Measurements from ENCODE around the gene SLC25A1. TPM values are rescaled to one million over a fixed set of nuclear protein-coding genes. Genes with fewer than 3 reads are reported as not detected.

Gene SLC25A1
- total RNA-seq, 5 donors from 2014 or later (not counting 1 experiment from before 2014, with no cell fraction given) = 24.1 to 52.9 (median 45.7) TPM

GRCh38 chr22:19136915-19137314 lies 41.6 kb downstream of the SLC25A1 start:
- no peak overlapping the region for H3K27ac Mint-ChIP-seq
- DNase-seq (no peak), ATAC-seq (replicated peaks in 1 of 4) (no peak)
- H3K4me3 Mint-ChIP-seq = no peak overlapping the region
- no peak overlapping the region for H3K27ac ChIP-seq (ENCODE audit: low read length)
- peaks cover 39% of the 10 kb centered on the region for H3K36me3 Mint-ChIP-seq
- no peaks in the 10 kb centered on the region for H3K9me3 ChIP-seq
- peaks cover 43 to 77% of the 10 kb centered on the region in 2 donors for H3K36me3 ChIP-seq (ENCODE audit: control insufficient read depth in 2 of 2, extremely low read depth in 1 of 2, insufficient read depth in 1 of 2, low read length in 1 of 2)
- no peak overlapping the region for H3K4me3 ChIP-seq (ENCODE audit: control insufficient read depth in 1 of 2, extremely low read depth in 1 of 2, low read length in 1 of 2)
- H3K27me3 Mint-ChIP-seq = no peaks in the 10 kb centered on the region
- no peaks in the 10 kb centered on the region for H3K9me3 Mint-ChIP-seq
- no peaks in the 10 kb centered on the region for H3K27me3 ChIP-seq (replicated peaks in 1 of 2; ENCODE audit: control insufficient read depth in 2 of 2, extremely low read depth in 1 of 2, insufficient read depth in 2 of 2, low read length in 1 of 2)
- ChIA-PET POLR2A (no interaction called here), CTCF (no interaction called here)
- no peaks in the 10 kb centered on the region for H3K4me1 ChIP-seq (ENCODE audit: control insufficient read depth in 1 of 2, extremely low read depth in 1 of 2, insufficient read depth in 2 of 2, low read length in 2 of 2)
- WGBS (ENCODE audit: insufficient coverage) = 94% methylated on average over 10 of the region's 10 CpGs
- peaks cover 0 to 6% (median 0%) of the 10 kb centered on the region in 3 donors for H3K4me1 Mint-ChIP-seq

- CTCF ChIA-PET = no interaction called here
- ATAC-seq (replicated peaks in 1 of 4) = no peak
- Mint-ChIP-seq H3K4me1 (no peaks in the 10 kb centered on the region), H3K27ac (no peak overlapping the region), H3K4me3 (no peak overlapping the region), H3K27me3 (no peaks in the 10 kb centered on the region), H3K9me3 (no peaks in the 10 kb centered on the region), H3K36me3 (peaks cover 36% of the 10 kb centered on the region)
- 92% methylated on average over 10 of the region's 18 CpGs for WGBS (ENCODE audit: insufficient coverage)
- DNase-seq = no peak
- H3K4me3 ChIP-seq (ENCODE audit: control insufficient read depth in 1 of 2, extremely low read depth in 1 of 2, low read length in 1 of 2) = no peak overlapping the region
- POLR2A ChIA-PET = no interaction called here
- H3K36me3 ChIP-seq (ENCODE audit: control insufficient read depth in 2 of 2, extremely low read depth in 1 of 2, insufficient read depth in 1 of 2, low read length in 1 of 2) = peaks cover 34 to 57% of the 10 kb centered on the region in 2 donors
- H3K4me1 ChIP-seq (ENCODE audit: control insufficient read depth in 1 of 2, extremely low read depth in 1 of 2, insufficient read depth in 2 of 2, low read length in 2 of 2) = no peaks in the 10 kb centered on the region
- H3K27me3 ChIP-seq (replicated peaks in 1 of 2; ENCODE audit: control insufficient read depth in 2 of 2, extremely low read depth in 1 of 2, insufficient read depth in 2 of 2, low read length in 1 of 2) = no peaks in the 10 kb centered on the region
- no peaks in the 10 kb centered on the region for H3K9me3 ChIP-seq
- H3K27ac ChIP-seq (ENCODE audit: low read length) = no peak overlapping the region
Measured at GRCh38 chr22:19134874-19135273, 43.7 kb downstream of the SLC25A1 start.

GRCh38 chr22:19134176-19134831 lies 44.2 kb downstream of the SLC25A1 start:
- Histone ChIP-seq H3K4me1 (ENCODE audit: control insufficient read depth in 1 of 2, extremely low read depth in 1 of 2, insufficient read depth in 2 of 2, low read length in 2 of 2) (no peaks in the 10 kb centered on the region), H3K4me3 (ENCODE audit: control insufficient read depth in 1 of 2, extremely low read depth in 1 of 2, low read length in 1 of 2) (no peak overlapping the region), H3K27me3 (replicated peaks in 1 of 2; ENCODE audit: control insufficient read depth in 2 of 2, extremely low read depth in 1 of 2, insufficient read depth in 2 of 2, low read length in 1 of 2) (no peaks in the 10 kb centered on the region), H3K36me3 (ENCODE audit: control insufficient read depth in 2 of 2, extremely low read depth in 1 of 2, insufficient read depth in 1 of 2, low read length in 1 of 2) (peaks cover 31 to 52% of the 10 kb centered on the region in 2 donors), H3K27ac (ENCODE audit: low read length) (no peak overlapping the region), H3K9me3 (no peaks in the 10 kb centered on the region)
- H3K27me3 Mint-ChIP-seq = no peaks in the 10 kb centered on the region
- 89% methylated on average over 19 of the region's 21 CpGs for WGBS (ENCODE audit: insufficient coverage)
- H3K9me3 Mint-ChIP-seq = no peaks in the 10 kb centered on the region
- peaks cover 30% of the 10 kb centered on the region for H3K36me3 Mint-ChIP-seq
- ATAC-seq (replicated peaks in 1 of 4) (peak in 1 of 4 experiments; percentile 12), DNase-seq (no peak)
- ChIA-PET CTCF (interaction anchor here in 1 of 2 donors (0.6 kb wide), 1 partner anchor 352 kb away, joined by 3 read pairs; no protein-coding TSS in a partner anchor), POLR2A (no interaction called here)
- no peak overlapping the region for H3K27ac Mint-ChIP-seq
- no peak overlapping the region for H3K4me3 Mint-ChIP-seq
- no peaks in the 10 kb centered on the region for H3K4me1 Mint-ChIP-seq

DNA sequence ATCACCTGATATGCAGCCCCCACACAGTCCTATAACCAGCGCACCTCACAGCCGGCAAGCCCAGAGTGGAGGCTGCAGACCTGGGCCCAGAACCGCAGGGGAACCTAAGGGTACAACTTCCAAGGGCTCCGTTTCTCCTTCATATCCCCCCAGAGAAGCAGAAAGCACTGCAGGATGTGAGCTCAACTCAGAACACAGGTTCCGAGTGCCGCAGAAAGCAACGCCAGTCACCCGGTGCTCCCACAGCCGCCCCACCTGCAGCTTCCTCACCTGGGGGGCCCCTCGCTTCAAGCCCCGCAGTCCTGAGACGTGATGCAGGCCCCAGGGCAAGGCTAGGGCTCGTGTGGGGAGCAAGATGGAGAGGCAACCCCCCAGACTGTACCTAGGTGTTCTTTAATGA lies 45.0 kb downstream of the SLC25A1 start:
- POLR2A ChIA-PET = no interaction called here
- DNase-seq (no peak), ATAC-seq (replicated peaks in 1 of 4) (no peak)
- Histone ChIP-seq H3K27me3 (replicated peaks in 1 of 2; ENCODE audit: control insufficient read depth in 2 of 2, extremely low read depth in 1 of 2, insufficient read depth in 2 of 2, low read length in 1 of 2) (no peaks in the 10 kb centered on the region), H3K4me1 (ENCODE audit: control insufficient read depth in 1 of 2, extremely low read depth in 1 of 2, insufficient read depth in 2 of 2, low read length in 2 of 2) (no peaks in the 10 kb centered on the region), H3K27ac (ENCODE audit: low read length) (no peak overlapping the region), H3K4me3 (ENCODE audit: control insufficient read depth in 1 of 2, extremely low read depth in 1 of 2, low read length in 1 of 2) (no peak overlapping the region), H3K36me3 (ENCODE audit: control insufficient read depth in 2 of 2, extremely low read depth in 1 of 2, insufficient read depth in 1 of 2, low read length in 1 of 2) (peaks cover 25 to 44% of the 10 kb centered on the region in 2 donors), H3K9me3 (no peaks in the 10 kb centered on the region)
- H3K9me3 Mint-ChIP-seq = no peaks in the 10 kb centered on the region
- H3K36me3 Mint-ChIP-seq = peaks cover 25% of the 10 kb centered on the region
- H3K4me3 Mint-ChIP-seq = no peak overlapping the region
- CTCF ChIA-PET = interaction anchor here (0.6 to 0.7 kb wide), 2 partner anchors 353 to 567 kb away, joined by 3 read pairs; no protein-coding TSS in a partner anchor
- WGBS (ENCODE audit: insufficient coverage) = 100% methylated on average over 4 of the region's 13 CpGs
- H3K4me1 Mint-ChIP-seq = no peaks in the 10 kb centered on the region
- H3K27me3 Mint-ChIP-seq = no peaks in the 10 kb centered on the region
- H3K27ac Mint-ChIP-seq = no peak overlapping the region

- DNase-seq (no peak), ATAC-seq (replicated peaks in 1 of 4) (peak in 1 of 4 experiments; percentile 11)
- Histone ChIP-seq H3K4me1 (ENCODE audit: control insufficient read depth in 1 of 2, extremely low read depth in 1 of 2, insufficient read depth in 2 of 2, low read length in 2 of 2) (no peaks in the 10 kb centered on the region), H3K27ac (ENCODE audit: low read length) (no peak overlapping the region), H3K9me3 (no peaks in the 10 kb centered on the region), H3K27me3 (replicated peaks in 1 of 2; ENCODE audit: control insufficient read depth in 2 of 2, extremely low read depth in 1 of 2, insufficient read depth in 2 of 2, low read length in 1 of 2) (no peaks in the 10 kb centered on the region), H3K36me3 (ENCODE audit: control insufficient read depth in 2 of 2, extremely low read depth in 1 of 2, insufficient read depth in 1 of 2, low read length in 1 of 2) (peaks cover 20 to 37% of the 10 kb centered on the region in 2 donors), H3K4me3 (ENCODE audit: control insufficient read depth in 1 of 2, extremely low read depth in 1 of 2, low read length in 1 of 2) (no peak overlapping the region)
- Mint-ChIP-seq H3K4me1 (no peaks in the 10 kb centered on the region), H3K27me3 (no peaks in the 10 kb centered on the region), H3K4me3 (no peak overlapping the region), H3K27ac (no peak overlapping the region), H3K36me3 (peaks cover 25% of the 10 kb centered on the region), H3K9me3 (no peaks in the 10 kb centered on the region)
- WGBS (ENCODE audit: insufficient coverage) = 93% methylated on average over 7 of the region's 9 CpGs
- CTCF ChIA-PET = interaction anchor here in 1 of 2 donors (0.7 kb wide), 1 partner anchor 568 kb away, joined by 3 read pairs; no protein-coding TSS in a partner anchor
- POLR2A ChIA-PET = no interaction called here
Measured at GRCh38 chr22:19132693-19133400, 45.7 kb downstream of the SLC25A1 start.

GRCh38 chr22:19132153-19132552 lies 46.4 kb downstream of the SLC25A1 start:
- 95% methylated on average over 16 of the region's 20 CpGs for WGBS (ENCODE audit: insufficient coverage)
- H3K4me3 ChIP-seq (ENCODE audit: control insufficient read depth in 1 of 2, extremely low read depth in 1 of 2, low read length in 1 of 2) = no peak overlapping the region
- H3K27ac ChIP-seq (ENCODE audit: low read length) = no peak overlapping the region
- peaks cover 23% of the 10 kb centered on the region for H3K36me3 Mint-ChIP-seq
- no peak overlapping the region for H3K27ac Mint-ChIP-seq
- DNase-seq (no peak), ATAC-seq (replicated peaks in 1 of 4) (no peak)
- ChIA-PET CTCF (no interaction called here), POLR2A (no interaction called here)
- peaks cover 15 to 30% of the 10 kb centered on the region in 2 donors for H3K36me3 ChIP-seq (ENCODE audit: control insufficient read depth in 2 of 2, extremely low read depth in 1 of 2, insufficient read depth in 1 of 2, low read length in 1 of 2)
- H3K27me3 ChIP-seq (replicated peaks in 1 of 2; ENCODE audit: control insufficient read depth in 2 of 2, extremely low read depth in 1 of 2, insufficient read depth in 2 of 2, low read length in 1 of 2) = no peaks in the 10 kb centered on the region
- H3K27me3 Mint-ChIP-seq = no peaks in the 10 kb centered on the region
- H3K4me1 Mint-ChIP-seq = no peaks in the 10 kb centered on the region
- no peak overlapping the region for H3K4me3 Mint-ChIP-seq
- H3K4me1 ChIP-seq (ENCODE audit: control insufficient read depth in 1 of 2, extremely low read depth in 1 of 2, insufficient read depth in 2 of 2, low read length in 2 of 2) = no peaks in the 10 kb centered on the region
- no peaks in the 10 kb centered on the region for H3K9me3 Mint-ChIP-seq
- H3K9me3 ChIP-seq = no peaks in the 10 kb centered on the region

Data from T-cell (primary cell).